Breast epithelium (tissue), 3 donors: ENCODE measurements around the gene REPIN1.

Source experiments
- CTCF ChIP-seq, 3 donors: fragments of 450-650 bp; IDR thresholded peaks; one replicate each; pipeline ENCODE4 v1.5.1; 2016 to 2017; ENCODE audit warnings: antibody characterized with exemption in 3 of 3, mild to moderate bottlenecking in 3 of 3, moderate library complexity in 3 of 3
- POLR2AphosphoS5 ChIP-seq, 3 donors: sonication (generic); formaldehyde crosslinking; IDR thresholded peaks; one replicate each; pipeline ENCODE4 v1.6.1; 2017; ENCODE audit warnings: antibody characterized with exemption in 3 of 3

GRCh38 chr7:150406312-150406566, 37.6 kb downstream of the REPIN1 start:
- TF ChIP-seq CTCF (IDR thresholded peaks at IDR 0.05) (no peak), POLR2AphosphoS5 (IDR thresholded peaks at IDR 0.05) (no peak)
